T47D (cell line): ENCODE measurements around the gene CACNA1H.

Source experiments
- DNase-seq, 2 experiments: peaks; one replicate each; pipeline versions ENCODE4 v3.0.0 to v3.0.0-alpha.2; 2011 to 2012; ENCODE audit warnings: low read depth in 1 of 2, low spot score in 1 of 2
- JUND ChIP-seq: IDR thresholded peaks from 2 replicates; pipeline ENCODE4 v1.6.1; 2012; ENCODE audit warnings: low read depth
- in situ Hi-C: cut with HindIII; loops from 2 replicates; pipeline ENCODE4 v1.10.0; 2016; ENCODE audit warnings: low sequenced_read_pairs, low pct_unique_long_range_greater_than_20kb

Gene CACNA1H

GRCh38 chr16:1169285-1170075 is 16.6 kb downstream of the CACNA1H start:
- TF ChIP-seq JUND, result no peak
- DNase-seq, result no peak
- in situ Hi-C loops, result no loop called here

DNA sequence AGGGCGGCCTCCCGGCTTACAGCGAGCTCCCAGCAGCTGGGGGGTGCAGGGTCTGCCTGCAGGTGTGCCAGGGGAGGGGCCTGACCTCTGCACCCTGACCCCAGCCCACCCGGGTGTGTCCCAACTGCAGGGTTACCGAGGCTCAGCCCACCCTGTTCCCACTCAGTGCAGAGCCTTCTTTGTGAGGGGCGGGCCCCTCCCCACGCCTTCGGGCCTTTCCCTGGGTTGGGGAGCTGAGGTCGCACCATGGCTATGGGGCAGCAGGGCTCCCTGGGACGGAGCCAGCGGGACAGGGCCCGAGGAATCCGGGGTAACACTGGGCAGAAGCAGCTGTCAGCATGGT is 17.1 kb downstream of the CACNA1H start:
- no peak for DNase-seq
- TF ChIP-seq JUND, result no peak
- in situ Hi-C loops, result no loop called here

- no peak for TF ChIP-seq JUND
- in situ Hi-C loops, result no loop called here
- no peak for DNase-seq
Observed at GRCh38 chr16:1171001-1171400, 18.1 kb downstream of the CACNA1H start.

- TF ChIP-seq JUND, result no peak
- no peak for DNase-seq
- in situ Hi-C loops, result no loop called here
Observed at GRCh38 chr16:1171854-1172428, 19.0 kb downstream of the CACNA1H start.

DNA sequence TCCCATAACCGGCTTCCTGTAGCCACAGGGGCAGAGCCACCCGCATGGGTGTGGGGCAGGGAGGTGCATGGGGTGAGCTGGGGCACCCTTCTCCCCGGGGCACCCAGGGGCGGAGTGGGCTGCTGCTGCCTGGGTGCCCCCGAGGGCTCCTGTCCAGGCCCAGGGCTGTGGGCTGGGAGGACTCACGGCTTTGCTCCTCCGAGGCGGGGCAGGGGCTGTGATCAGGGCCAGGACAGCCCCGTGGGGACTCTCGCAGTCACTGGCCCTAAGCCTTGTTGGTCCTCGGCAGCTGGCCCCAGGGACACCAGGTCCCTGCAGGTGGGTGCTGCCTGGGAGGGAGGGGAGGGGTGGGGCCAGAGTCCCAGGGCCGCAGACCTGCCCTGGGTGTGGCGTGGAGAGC is 19.7 kb downstream of the CACNA1H start:
- no peak for DNase-seq
- in situ Hi-C loops, result no loop called here
- TF ChIP-seq JUND, result no peak

- TF ChIP-seq JUND, result no peak
- in situ Hi-C loops, result no loop called here
- no peak for DNase-seq
Observed at GRCh38 chr16:1173788-1174451, 21.0 kb downstream of the CACNA1H start.

GRCh38 chr16:1174477-1175357 is 21.8 kb downstream of the CACNA1H start:
- DNase-seq, result no peak
- TF ChIP-seq JUND, result no peak
- in situ Hi-C loops, result no loop called here

DNA sequence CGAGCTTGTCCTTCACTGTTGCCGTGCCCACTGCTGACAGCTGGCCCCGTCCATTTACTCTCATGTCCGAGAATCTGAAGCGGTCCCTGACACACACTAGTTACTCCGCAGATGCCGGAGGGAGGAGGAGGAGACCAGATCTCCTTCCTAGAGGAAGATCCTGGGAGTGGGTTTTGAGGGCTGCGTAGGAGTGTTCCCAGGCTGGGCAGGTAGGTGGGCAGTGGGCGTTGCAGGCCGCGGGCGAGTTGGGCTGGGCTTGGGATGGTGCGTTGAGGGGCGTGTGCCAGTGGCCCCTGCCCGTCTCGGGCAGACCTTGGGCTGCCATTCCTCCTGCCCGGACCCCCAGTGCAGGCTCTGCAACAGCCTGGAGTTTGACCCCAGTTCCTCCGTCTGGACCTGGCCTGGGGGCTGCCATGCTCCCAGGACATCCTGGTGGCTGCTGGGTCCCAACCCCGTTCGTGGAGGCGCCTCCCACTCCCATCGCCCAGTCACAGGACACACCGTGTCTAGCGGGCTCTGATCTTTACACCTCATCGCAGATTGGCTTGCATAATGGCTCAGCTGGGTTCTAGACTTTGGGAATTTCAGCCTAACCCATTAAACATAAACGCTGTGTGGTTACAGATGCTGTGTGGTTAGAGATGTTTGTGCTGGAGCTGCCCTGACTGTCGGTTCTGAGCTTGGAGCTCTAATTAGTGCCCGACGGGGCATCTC is 22.8 kb downstream of the CACNA1H start:
- no peak for DNase-seq
- TF ChIP-seq JUND, result no peak
- in situ Hi-C loops, result no loop called here

GRCh38 chr16:1176280-1176897 is 23.5 kb downstream of the CACNA1H start:
- no peak for TF ChIP-seq JUND
- in situ Hi-C loops, result no loop called here
- DNase-seq, result no peak

- no peak for TF ChIP-seq JUND
- in situ Hi-C loops, result no loop called here
- DNase-seq, result no peak
Observed at GRCh38 chr16:1177053-1177452, 24.1 kb downstream of the CACNA1H start.

GRCh38 chr16:1177750-1178149 is 24.8 kb downstream of the CACNA1H start:
- no peak for TF ChIP-seq JUND
- in situ Hi-C loops, result no loop called here
- no peak for DNase-seq

DNA sequence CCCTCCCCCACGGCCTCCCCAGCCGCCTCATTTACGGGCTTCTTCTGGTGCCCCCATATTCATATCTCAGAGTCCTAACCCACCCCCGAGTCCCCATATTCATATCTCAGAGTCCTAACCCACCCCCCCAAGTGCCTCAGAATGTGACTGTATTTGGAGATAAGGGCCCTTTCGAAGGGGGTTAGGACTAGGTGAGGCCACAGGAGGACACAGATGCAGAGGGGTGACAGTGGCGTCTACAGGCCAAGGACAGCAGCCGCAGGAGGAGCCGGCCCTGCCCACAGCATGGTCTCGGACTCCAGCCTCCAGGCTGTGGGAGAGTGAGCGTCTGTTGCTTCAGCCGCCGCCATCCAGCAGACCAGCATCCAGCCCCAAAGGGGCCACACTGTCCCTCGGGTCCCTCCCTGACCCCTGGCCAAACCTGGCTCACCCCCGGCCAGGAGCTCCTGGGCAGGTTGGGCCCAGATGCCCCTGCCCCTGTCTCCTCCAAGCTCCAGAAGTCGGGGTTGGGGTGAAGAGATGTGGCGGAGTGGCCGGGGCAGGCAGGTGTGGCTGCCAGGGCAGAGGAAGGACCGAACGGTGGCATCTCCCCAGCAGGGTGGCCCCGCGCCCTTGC is 25.5 kb downstream of the CACNA1H start:
- in situ Hi-C loops, result no loop called here
- DNase-seq, result no peak
- TF ChIP-seq JUND, result no peak
